Kidney epithelial cell (primary cell): Measurements from ENCODE around the gene PLA2R1. TPM values are rescaled to one million over a fixed set of nuclear protein-coding genes. Genes with fewer than 3 reads are reported as not detected.

Source experiments
- DNase-seq: peaks from one replicate; pipeline ENCODE4 v3.0.0-alpha.2; 2010; ENCODE audit warnings: low read depth
- H3K27me3 ChIP-seq: 2 replicates; pipeline ENCODE4 v1.6.0; 2011; ENCODE audit warnings: low read length; ENCODE audit not compliant: control insufficient read depth, insufficient read depth
- H3K36me3 ChIP-seq: 2 replicates; pipeline ENCODE4 v1.5.1; 2011; ENCODE audit warnings: low read length; ENCODE audit not compliant: control insufficient read depth, insufficient read depth
- H3K4me3 ChIP-seq: 2 replicates; pipeline ENCODE4 v1.5.1; 2011; ENCODE audit warnings: low read depth, mild to moderate bottlenecking, control low read depth, low read length
- CTCF ChIP-seq: IDR thresholded peaks from 2 replicates; pipeline ENCODE4 v1.5.1; 2011; ENCODE audit warnings: mild to moderate bottlenecking, moderate library complexity, low read length, control low read depth, inconsistent platforms; ENCODE audit not compliant: insufficient read depth, poor library complexity, severe bottlenecking
- total RNA-seq: library from RNA; depleted of rRNA; stranded (reverse); fragments of >200 nt; gene quantifications from 2 replicates; pipeline ENCODE4 v1.2.3, GENCODE V29; 2015

Gene PLA2R1
- total RNA-seq, 1 donor from 2014 or later: 3.6 TPM

GRCh38 chr2:160105366-160105765, 43.0 kb upstream of the PLA2R1 start:
- TF ChIP-seq CTCF: no peak

GRCh38 chr2:160104115-160104514, 41.7 kb upstream of the PLA2R1 start:
- no peak for DNase-seq

More at GRCh38 chr2:160105366-160105765, 43.0 kb upstream of the PLA2R1 start:
- Histone ChIP-seq H3K36me3 (no peaks in the 10 kb centered on the region), H3K27me3 (no peaks in the 10 kb centered on the region), H3K4me3 (no peak overlapping the region)
- no peak for DNase-seq

GRCh38 chr2:160097326-160097725, 34.9 kb upstream of the PLA2R1 start:
- H3K36me3 ChIP-seq: no peaks in the 10 kb centered on the region
- H3K27me3 ChIP-seq: no peaks in the 10 kb centered on the region
- DNase-seq: no peak
- no peak for TF ChIP-seq CTCF
- no peak overlapping the region for H3K4me3 ChIP-seq

More at GRCh38 chr2:160104115-160104514, 41.7 kb upstream of the PLA2R1 start:
- H3K4me3 ChIP-seq: no peak overlapping the region
- H3K27me3 ChIP-seq: no peaks in the 10 kb centered on the region
- no peaks in the 10 kb centered on the region for H3K36me3 ChIP-seq
- no peak for TF ChIP-seq CTCF

- Histone ChIP-seq H3K27me3 (no peaks in the 10 kb centered on the region), H3K4me3 (no peak overlapping the region), H3K36me3 (no peaks in the 10 kb centered on the region)
- no peak for TF ChIP-seq CTCF
- DNase-seq: no peak
Observed at GRCh38 chr2:160096409-160096808, 34.0 kb upstream of the PLA2R1 start.

GRCh38 chr2:160092445-160092844, 30.0 kb upstream of the PLA2R1 start:
- no peak for TF ChIP-seq CTCF
- no peaks in the 10 kb centered on the region for H3K27me3 ChIP-seq
- no peak for DNase-seq
- H3K4me3 ChIP-seq: no peak overlapping the region
- H3K36me3 ChIP-seq: no peaks in the 10 kb centered on the region

- Histone ChIP-seq H3K36me3 (no peaks in the 10 kb centered on the region), H3K4me3 (no peak overlapping the region), H3K27me3 (no peaks in the 10 kb centered on the region)
- DNase-seq: no peak
- no peak for TF ChIP-seq CTCF
Observed at GRCh38 chr2:160091381-160091780, 29.0 kb upstream of the PLA2R1 start.
